ENCODE measurements around the gene MZT2B.

GRCh38 chr2:130231656-130232055 lies 49.6 kb downstream of the MZT2B start:
- no peak for TF ChIP-seq POLR2A (IDR thresholded peaks at IDR 0.05)
- TF ChIP-seq POLR2AphosphoS5 (IDR thresholded peaks at IDR 0.05; ENCODE audit: insufficient read depth in 1 of 2, low read depth in 1 of 2) = no peak
- TF ChIP-seq CTCF (IDR thresholded peaks at IDR 0.05) = no peak
